Measurements from ENCODE around the gene ADD1.

Gene ADD1

GRCh38 chr4:2923141-2923551 is 79.5 kb downstream of the ADD1 start:
- no peak for TF ChIP-seq CTCF (IDR thresholded peaks at IDR 0.05)
- TF ChIP-seq ZFX (IDR thresholded peaks at IDR 0.05; ENCODE audit: borderline replicate concordance) = no peak
- H3K27ac ChIP-seq = no peak overlapping the region

- H3K27ac ChIP-seq = no peak overlapping the region
- TF ChIP-seq ZFX (IDR thresholded peaks at IDR 0.05; ENCODE audit: borderline replicate concordance) (no peak), CTCF (IDR thresholded peaks at IDR 0.05) (no peak)
Observed at GRCh38 chr4:2923668-2924173, 80.1 kb downstream of the ADD1 start.

DNA sequence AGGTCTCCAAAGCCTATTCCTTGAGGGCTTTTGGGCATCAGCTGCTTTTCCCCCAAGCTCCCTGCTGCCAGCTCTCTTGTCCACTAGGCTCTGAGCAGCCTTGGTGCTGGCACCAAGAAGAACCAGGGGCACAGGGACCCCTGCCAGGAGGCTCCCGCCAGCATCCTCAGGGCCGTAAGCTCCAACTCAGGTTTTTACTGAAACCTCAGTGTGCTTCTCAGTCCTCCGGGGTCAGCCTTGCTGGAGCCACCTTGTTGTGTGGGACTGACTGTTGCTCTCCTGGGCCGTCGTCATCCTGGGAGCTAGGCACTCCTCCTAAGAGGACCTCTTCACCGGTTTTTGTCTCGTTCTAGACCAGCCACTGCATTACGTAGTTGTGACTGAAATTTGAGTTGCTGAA is 80.6 kb downstream of the ADD1 start:
- TF ChIP-seq CTCF (IDR thresholded peaks at IDR 0.05) = no peak
- no peak for TF ChIP-seq ZFX (IDR thresholded peaks at IDR 0.05; ENCODE audit: borderline replicate concordance)
- H3K27ac ChIP-seq = no peak overlapping the region

DNA sequence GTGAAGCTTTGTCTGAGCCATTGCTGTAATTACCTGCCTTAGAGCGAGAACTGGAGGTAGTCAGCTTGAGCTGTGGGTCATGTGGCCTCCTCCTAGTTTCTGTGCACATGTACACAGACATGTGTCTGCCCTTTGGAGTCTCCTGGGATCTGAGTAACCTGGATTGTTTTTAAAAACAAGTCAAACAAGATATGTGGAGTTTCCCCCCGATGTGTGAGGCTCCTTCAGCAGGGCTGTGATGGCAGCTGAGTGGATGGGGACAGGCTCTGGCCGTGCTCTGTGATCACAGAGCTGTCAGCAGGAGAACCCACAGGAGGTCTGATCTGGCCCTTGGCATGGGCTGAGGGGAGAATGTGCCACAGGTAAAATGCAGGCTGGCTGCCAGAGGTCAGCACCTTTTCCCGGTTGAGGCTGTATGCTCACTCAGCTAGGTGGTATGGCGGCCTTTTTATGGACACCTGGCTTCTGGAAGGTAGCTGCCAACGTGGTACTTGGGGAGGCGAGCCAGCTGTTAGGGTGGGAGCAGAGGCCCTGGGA is 81.2 kb downstream of the ADD1 start:
- TF ChIP-seq ZFX (IDR thresholded peaks at IDR 0.05; ENCODE audit: borderline replicate concordance) (no peak), CTCF (IDR thresholded peaks at IDR 0.05) (no peak)

DNA sequence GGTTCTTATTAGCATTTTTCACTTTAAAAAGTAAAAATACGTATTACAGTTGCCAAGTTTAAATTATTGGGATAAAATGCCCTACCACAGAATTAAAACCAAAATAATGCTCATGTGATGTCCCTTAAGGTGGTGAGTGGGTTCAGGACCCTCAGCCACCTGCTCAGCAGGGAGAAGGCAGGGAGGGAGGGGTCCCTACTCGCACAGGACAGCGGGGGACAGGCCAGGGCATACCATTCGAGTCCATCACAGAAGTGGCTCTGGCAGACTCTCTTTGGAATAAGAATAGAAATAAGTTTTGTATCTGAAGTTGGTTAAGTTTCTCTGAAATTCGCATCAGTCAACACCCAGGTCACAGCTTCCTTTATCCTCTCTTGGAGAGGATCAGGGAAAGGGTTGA is 81.9 kb downstream of the ADD1 start:
- TF ChIP-seq ZFX (IDR thresholded peaks at IDR 0.05; ENCODE audit: borderline replicate concordance) (no peak), CTCF (IDR thresholded peaks at IDR 0.05) (no peak)
- H3K27ac ChIP-seq = no peak overlapping the region

More for the DNA sequence above, 81.2 kb downstream of the ADD1 start:
- no peak overlapping the region for H3K27ac ChIP-seq

- TF ChIP-seq ZFX (IDR thresholded peaks at IDR 0.05; ENCODE audit: borderline replicate concordance) (no peak), CTCF (IDR thresholded peaks at IDR 0.05) (no peak)
- H3K27ac ChIP-seq = no peak overlapping the region
Observed at GRCh38 chr4:2925931-2926860, 82.6 kb downstream of the ADD1 start.
